Activated CD8-positive, alpha-beta memory T cell treated with anti-CD3 and anti-CD28 coated beads, Interleukin-2, amount 50 U/mL, for 24 hours (primary cell): ENCODE measurements around the gene SLC10A3.

ENCODE experiments used
- DNase-seq: peaks from one replicate; pipeline ENCODE4 v3.0.0-alpha.2; 2020; ENCODE audit errors: extremely low read depth

The SLC10A3 gene

GRCh38 chrX:154484255-154485149 lies 5.9 kb downstream of the SLC10A3 start:
- no peak for DNase-seq

DNA sequence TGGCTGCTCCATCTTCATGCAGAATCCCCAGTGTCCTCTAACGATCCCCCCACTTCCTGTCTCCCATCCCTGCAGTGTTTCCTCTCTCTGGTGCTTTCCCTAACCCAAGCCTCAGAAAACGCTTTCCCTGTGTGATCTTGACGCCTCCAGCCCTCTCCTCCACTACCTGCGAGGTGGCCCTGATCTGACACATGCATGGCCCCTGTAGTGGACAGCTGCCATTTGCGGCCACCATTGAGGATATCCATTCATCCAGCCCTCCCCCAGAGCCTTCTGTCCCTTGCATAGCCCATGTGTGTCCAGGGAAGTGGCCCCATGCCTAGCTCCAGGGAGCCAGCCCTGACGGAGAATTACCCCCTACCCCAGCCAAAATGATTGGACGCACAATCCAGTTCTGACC lies 7.1 kb downstream of the SLC10A3 start:
- DNase-seq, result no peak

DNA sequence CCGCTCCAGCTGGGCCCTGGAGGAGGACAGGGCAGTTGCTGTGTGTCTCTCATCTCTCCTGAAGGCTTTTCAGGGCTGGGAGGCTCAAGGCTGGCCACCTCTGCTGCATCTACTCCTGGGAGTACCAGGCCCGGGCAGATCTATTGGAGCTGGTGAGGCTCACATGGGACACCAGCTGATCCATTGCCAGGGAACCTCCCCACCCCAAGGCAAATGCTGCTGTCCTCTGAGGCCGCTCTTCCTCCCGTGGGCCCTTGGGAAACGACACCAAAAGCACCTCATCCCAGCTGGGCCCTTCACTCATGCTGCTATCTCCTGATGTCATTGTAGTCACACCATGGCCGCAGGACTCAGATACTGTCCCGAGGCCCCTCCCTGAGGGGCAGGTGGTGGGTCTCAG lies 7.6 kb downstream of the SLC10A3 start:
- no peak for DNase-seq

GRCh38 chrX:154481911-154482601 lies 8.4 kb downstream of the SLC10A3 start:
- no peak for DNase-seq

GRCh38 chrX:154481195-154481594 lies 9.2 kb downstream of the SLC10A3 start:
- no peak for DNase-seq

DNA sequence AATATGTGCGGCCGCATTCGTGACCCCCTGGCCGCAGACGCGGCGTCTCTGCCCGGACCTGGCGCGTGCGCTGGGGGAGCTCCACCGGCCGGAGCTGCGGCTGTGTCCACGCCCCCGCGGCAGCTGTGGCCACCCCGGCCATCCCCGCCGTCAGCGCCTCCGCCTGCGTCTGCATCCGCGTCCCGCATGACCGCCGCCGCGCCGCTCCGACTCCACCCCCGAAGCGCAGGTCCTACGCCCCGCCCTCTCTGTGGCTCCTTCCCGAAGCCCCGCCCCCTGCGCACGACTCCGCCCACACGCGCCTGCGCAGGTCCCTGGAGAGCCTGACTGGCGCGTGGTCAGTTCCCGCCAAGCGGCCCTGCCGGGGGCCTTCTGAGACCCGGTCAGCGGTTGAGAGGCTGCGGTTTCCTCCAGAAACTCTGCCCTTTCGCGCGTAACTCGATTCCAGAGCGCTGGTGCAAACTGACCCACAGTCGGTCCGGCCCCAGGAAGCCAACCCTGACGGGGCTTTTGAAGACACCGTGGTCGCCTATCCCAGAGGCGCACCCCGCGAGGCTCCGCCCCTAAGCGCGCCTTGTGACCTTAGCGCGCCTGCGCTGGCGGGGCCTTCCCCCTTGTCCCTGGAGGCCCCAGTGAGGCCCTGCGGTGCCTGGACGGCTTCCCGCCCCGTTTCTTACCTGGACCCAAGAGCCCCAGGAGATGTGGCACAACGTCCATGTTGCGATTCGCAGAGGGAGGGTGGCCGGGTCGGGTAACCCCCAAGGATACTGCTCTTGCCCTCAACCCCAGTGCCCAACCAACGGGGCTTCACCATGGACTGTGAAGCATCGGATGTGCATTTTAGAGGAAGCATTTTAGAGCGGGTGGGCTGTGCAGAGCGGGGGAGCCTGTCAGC lies 11.5 kb downstream of the SLC10A3 start, which contains the start of gene LAGE3:
Gene LAGE3, minus strand, starts transcription at position 554 of the 895 bp plus-strand sequence. Its CDS starts 366 bp downstream, at position 188.
- peak; percentile 76 for DNase-seq

DNA sequence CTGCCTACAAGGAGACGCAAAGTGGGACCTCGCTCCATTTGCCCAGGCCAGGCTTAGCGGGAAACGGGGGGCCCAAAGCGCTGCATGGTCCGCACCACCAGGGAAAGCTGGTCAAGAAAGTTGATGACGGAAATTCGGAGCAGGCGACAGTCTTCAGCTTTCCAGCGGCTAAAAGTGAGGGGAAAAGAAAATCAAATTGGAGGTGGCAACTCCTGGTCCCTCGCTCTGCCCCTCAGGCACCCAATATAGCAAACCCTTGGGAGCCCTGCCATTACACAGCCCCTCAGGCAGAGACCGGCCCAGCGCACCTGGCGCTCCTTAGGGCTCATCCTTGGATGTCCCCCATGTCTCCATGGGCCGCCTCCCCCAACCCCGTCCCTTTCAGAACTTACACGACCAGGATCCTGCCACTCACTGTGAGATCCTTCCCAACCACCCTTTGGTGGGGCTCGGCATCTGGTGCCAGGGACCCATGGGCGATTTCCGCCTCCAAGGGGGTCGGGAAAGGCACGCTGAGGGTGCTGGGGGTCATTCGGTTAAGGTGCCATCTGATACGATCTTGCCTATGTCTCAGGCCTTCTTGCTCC lies 12.4 kb downstream of the SLC10A3 start:
- no peak for DNase-seq

DNA sequence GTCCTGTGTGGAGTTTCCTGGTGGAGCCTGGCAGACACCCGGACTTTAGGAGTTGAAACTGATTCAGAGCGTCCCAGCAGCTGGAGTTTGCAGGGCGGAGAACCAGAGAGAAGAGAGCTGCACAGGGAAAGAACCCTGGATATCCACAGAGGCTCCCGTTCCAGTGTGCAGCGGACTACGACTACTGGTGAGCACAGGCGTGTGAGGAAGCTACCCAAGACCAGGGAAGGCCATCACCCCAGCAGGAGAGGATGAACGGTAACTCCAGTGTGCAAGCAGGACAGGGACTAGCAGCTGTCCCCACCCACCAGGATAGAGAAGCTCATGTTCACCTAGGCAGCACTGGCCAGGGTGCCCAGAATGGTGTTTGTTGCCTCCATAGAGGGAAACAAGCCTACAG lies 13.6 kb downstream of the SLC10A3 start:
- DNase-seq, result no peak

DNA sequence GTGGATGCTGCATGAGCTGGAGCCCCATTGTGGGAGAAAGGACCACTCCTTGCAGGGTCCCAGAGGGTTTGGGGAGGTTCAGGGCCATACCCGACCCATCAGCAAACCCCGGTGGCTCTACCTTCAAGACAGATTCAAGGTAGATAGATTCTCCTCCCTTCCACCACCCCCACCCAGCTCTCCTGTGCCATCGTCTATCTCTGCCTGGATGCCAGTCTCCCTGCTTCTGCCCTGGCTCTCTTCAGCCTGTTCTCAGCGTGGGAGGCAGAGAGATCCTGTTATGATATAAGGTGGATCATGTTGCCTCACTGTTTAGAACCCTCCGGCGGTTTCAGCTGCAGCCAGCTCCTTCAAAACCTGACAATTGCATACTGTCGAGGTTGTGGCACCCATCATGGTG lies 16.7 kb downstream of the SLC10A3 start:
- DNase-seq, result no peak

DNA sequence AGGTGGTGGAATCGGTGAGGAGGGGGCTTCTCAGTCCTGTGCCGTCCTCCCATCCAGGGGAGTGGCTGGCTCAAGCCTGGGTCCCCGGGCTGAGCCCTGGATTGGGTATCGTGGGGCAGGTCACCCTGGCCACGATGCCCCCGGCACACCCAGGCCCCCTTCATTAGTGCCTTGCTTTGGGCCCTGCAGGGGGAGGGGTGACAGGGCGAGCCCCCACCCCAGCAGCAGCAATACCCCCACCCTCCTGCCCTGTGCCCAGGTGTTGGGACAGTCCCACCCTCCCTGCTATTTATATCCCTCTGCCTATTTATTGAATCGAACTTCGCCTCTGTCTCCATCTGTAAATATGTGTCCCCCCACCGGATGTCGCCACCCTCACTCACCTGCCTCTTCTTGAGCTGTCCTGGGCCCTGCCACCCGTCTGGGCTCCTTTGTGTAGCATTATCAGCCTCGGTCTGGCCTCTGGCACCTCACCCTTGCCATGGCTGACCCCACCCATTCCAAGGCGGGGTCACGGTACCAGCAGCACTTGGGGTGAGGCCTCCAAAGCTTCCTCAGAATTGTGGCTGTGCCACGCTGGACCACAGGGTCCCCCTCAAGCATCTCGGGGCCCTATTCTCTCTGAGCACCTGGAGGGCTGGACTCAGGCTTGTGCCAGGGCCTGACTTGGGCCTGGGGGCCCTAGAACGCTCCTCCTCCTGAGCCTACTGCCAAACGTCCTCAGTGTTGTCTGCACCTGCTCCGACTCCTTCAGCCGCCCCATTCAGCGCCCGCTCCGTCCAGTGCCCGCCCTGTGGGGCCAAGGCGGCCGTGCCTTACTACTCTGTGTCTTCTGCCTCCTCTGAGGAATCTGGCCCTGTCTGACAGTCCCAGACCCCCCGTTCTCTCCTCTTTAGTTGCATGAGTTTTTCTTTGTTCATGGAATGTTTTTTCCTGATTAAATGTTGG lies 17.5 kb downstream of the SLC10A3 start:
- DNase-seq, result no peak

GRCh38 chrX:154471839-154472684 lies 18.4 kb downstream of the SLC10A3 start:
- DNase-seq, result no peak

DNA sequence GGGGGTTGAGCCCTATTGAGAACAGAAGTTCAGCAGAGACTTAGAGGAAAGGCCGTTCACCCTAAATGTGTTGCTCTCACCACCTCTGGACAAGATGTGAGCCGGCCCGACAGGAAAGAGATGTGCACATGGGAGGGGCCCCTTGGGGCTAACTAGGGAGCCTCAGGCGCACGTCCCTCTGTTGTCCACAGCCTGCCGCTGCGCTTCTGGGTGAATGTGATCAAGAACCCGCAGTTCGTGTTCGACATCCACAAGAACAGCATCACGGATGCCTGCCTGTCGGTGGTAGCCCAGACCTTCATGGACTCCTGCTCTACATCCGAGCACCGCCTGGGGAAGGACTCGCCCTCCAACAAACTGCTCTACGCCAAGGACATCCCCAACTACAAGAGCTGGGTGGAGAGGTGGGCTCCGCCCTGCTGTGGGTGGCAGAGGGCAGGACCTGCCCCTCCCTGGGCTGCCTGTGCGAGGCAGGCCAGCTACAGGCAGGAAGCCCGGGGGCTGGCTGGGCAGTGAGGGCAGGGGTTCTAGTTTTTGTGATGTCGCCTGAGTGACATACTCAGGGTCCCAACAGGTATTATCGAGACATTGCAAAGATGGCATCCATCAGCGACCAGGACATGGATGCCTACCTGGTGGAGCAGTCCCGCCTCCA lies 19.4 kb downstream of the SLC10A3 start:
- DNase-seq, result no peak

GRCh38 chrX:154470434-154470833 lies 20.0 kb downstream of the SLC10A3 start:
- DNase-seq, result no peak

DNA sequence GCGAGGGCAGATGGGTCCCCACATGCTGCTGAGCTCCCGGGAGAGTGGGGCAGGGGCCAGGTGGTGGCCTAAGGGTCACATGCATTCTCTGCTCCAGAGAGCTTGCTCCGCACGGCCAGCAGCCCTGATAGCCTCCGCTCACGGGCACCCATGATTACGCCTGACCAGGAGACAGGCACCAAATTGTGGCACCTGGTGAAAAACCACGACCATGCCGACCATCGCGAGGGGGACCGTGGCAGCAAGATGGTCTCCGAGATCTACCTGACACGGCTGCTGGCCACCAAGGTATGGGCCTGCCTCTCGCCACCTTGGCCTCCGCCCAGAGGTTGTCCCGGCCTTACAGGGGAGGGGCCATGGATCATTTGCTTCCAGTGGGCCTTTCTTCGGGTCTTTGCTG lies 20.5 kb downstream of the SLC10A3 start:
- no peak for DNase-seq

- no peak for DNase-seq
Measured at GRCh38 chrX:154469114-154469513, 21.3 kb downstream of the SLC10A3 start.

GRCh38 chrX:154468217-154468616 lies 22.2 kb downstream of the SLC10A3 start:
- DNase-seq, result no peak

GRCh38 chrX:154467556-154467955 lies 22.9 kb downstream of the SLC10A3 start:
- no peak for DNase-seq

GRCh38 chrX:154466907-154467306 lies 23.5 kb downstream of the SLC10A3 start:
- DNase-seq, result no peak

- DNase-seq, result no peak
Measured at GRCh38 chrX:154466036-154466435, 24.4 kb downstream of the SLC10A3 start.
